Loucy (cell line): ENCODE measurements around the gene ID1.
A peak's percentile ranks its signal among the peaks of the same experiment; 100 is the strongest.
"Not testable (repeated sequence)": the region's sequence is repeated elsewhere in the genome, so short reads cannot be mapped to it uniquely, and the experiment has no call there.

Source experiments
- H2AFZ ChIP-seq: fragments of 200-600 bp; sonication (generic); 2 replicates; pipeline ENCODE4 v1.6.0; 2016; ENCODE audit warnings: antibody characterized with exemption, mild to moderate bottlenecking, low read length, moderate library complexity
- H3F3A ChIP-seq: fragments of 200-600 bp; 2 replicates; pipeline ENCODE4 v1.6.0; 2016; ENCODE audit warnings: antibody characterized with exemption, low read depth, mild to moderate bottlenecking
- H3K27me3 ChIP-seq: fragments of 200-600 bp; sonication (generic); 2 replicates; pipeline ENCODE4 v1.6.1; 2014; ENCODE audit warnings: low read length, mild to moderate bottlenecking; ENCODE audit not compliant: insufficient read depth, poor library complexity, severe bottlenecking
- H3K36me3 ChIP-seq: fragments of 200-600 bp; sonication (generic); 2 replicates; pipeline ENCODE4 v1.6.1; 2016; ENCODE audit warnings: low read length; ENCODE audit not compliant: insufficient read depth
- H3K4me1 ChIP-seq: fragments of 200-600 bp; sonication (generic); 2 replicates; pipeline ENCODE4 v1.5.1; 2014; ENCODE audit warnings: low read length, mild to moderate bottlenecking; ENCODE audit not compliant: insufficient read depth, poor library complexity, severe bottlenecking
- H3K4me2 ChIP-seq: fragments of 200-600 bp; sonication (generic); 2 replicates; pipeline ENCODE4 v1.6.0; 2014; ENCODE audit warnings: antibody characterized with exemption, low read length, low read depth, mild to moderate bottlenecking; ENCODE audit not compliant: poor library complexity, severe bottlenecking
- H3K4me3 ChIP-seq: fragments of 200-600 bp; sonication (generic); 2 replicates; pipeline ENCODE4 v1.5.1; 2014; ENCODE audit warnings: low read length, mild to moderate bottlenecking, mixed read lengths; ENCODE audit not compliant: poor library complexity, severe bottlenecking
- H3K79me2 ChIP-seq: fragments of 200-600 bp; sonication (generic); 2 replicates; pipeline ENCODE4 v1.6.1; 2014; ENCODE audit warnings: low read length; ENCODE audit not compliant: insufficient read depth
- H3K9ac ChIP-seq: fragments of 200-600 bp; sonication (generic); 2 replicates; pipeline ENCODE4 v1.6.0; 2014; ENCODE audit warnings: mild to moderate bottlenecking, low read depth, low read length, moderate library complexity; ENCODE audit not compliant: poor library complexity, severe bottlenecking
- H3K9me2 ChIP-seq: fragments of 200-600 bp; sonication (generic); replicated peaks from 2 replicates; pipeline ENCODE4 v1.6.1; 2016; ENCODE audit warnings: low read depth, low read length, mixed read lengths
- H3K9me3 ChIP-seq: fragments of 200-600 bp; sonication (generic); 2 replicates; pipeline ENCODE4 v1.6.1; 2014; ENCODE audit warnings: mild to moderate bottlenecking, antibody characterized with exemption, low read length, low read depth; ENCODE audit not compliant: insufficient read depth
- H4K20me1 ChIP-seq: fragments of 200-600 bp; sonication (generic); 2 replicates; pipeline ENCODE4 v1.6.0; 2014; ENCODE audit warnings: antibody characterized with exemption, low read length, mild to moderate bottlenecking; ENCODE audit not compliant: insufficient read depth, poor library complexity, severe bottlenecking
- EZH2phosphoT487 ChIP-seq: fragments of 200-600 bp; IDR thresholded peaks from 2 replicates; pipeline ENCODE4 v1.6.1; 2018; ENCODE audit warnings: antibody characterized with exemption, mild to moderate bottlenecking, moderate library complexity, borderline replicate concordance
- TF ChIP-seq, protein P1 (sequence below): fragments of 200-600 bp; sonication (generic); conservative IDR thresholded peaks from 2 replicates; pipeline ENCODE4 v1.5.1; 2014; ENCODE audit warnings: mild to moderate bottlenecking, antibody characterized with exemption, low read length

The ID1 gene

GRCh38 chr20:31617432-31618104 lies 12.5 kb downstream of the ID1 start:
- no peaks in the 10 kb centered on the region for H3K36me3 ChIP-seq
- no peaks in the 10 kb centered on the region for H3K27me3 ChIP-seq
- H3K9me3 ChIP-seq, result no peaks in the 10 kb centered on the region
- H4K20me1 ChIP-seq, result no peaks in the 10 kb centered on the region
- no peaks in the 10 kb centered on the region for H3K79me2 ChIP-seq
- peaks cover 10% of the 10 kb centered on the region for H3K4me1 ChIP-seq
- no peak overlapping the region for H3K4me3 ChIP-seq
- peak overlapping the region; percentile 31 for H3K4me2 ChIP-seq
- TF ChIP-seq, protein P1, sequence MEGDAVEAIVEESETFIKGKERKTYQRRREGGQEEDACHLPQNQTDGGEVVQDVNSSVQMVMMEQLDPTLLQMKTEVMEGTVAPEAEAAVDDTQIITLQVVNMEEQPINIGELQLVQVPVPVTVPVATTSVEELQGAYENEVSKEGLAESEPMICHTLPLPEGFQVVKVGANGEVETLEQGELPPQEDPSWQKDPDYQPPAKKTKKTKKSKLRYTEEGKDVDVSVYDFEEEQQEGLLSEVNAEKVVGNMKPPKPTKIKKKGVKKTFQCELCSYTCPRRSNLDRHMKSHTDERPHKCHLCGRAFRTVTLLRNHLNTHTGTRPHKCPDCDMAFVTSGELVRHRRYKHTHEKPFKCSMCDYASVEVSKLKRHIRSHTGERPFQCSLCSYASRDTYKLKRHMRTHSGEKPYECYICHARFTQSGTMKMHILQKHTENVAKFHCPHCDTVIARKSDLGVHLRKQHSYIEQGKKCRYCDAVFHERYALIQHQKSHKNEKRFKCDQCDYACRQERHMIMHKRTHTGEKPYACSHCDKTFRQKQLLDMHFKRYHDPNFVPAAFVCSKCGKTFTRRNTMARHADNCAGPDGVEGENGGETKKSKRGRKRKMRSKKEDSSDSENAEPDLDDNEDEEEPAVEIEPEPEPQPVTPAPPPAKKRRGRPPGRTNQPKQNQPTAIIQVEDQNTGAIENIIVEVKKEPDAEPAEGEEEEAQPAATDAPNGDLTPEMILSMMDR, result no peak
- TF ChIP-seq EZH2phosphoT487, result no peak
- no peaks in the 10 kb centered on the region for H3F3A ChIP-seq
- H3K9ac ChIP-seq, result peak overlapping the region; percentile 33
- H3K9me2 ChIP-seq, result no peaks in the 10 kb centered on the region
- peak overlapping the region; percentile 77 for H2AFZ ChIP-seq

- H2AFZ ChIP-seq, result no peak overlapping the region
- peaks cover 10% of the 10 kb centered on the region for H3K4me1 ChIP-seq
- no peaks in the 10 kb centered on the region for H3F3A ChIP-seq
- no peak overlapping the region for H3K4me3 ChIP-seq
- no peaks in the 10 kb centered on the region for H3K79me2 ChIP-seq
- no peaks in the 10 kb centered on the region for H3K27me3 ChIP-seq
- H3K9me3 ChIP-seq, result no peaks in the 10 kb centered on the region
- TF ChIP-seq EZH2phosphoT487, result no peak
- TF ChIP-seq, protein P1, result no peak
- H4K20me1 ChIP-seq, result no peaks in the 10 kb centered on the region
- no peak overlapping the region for H3K4me2 ChIP-seq
- H3K9ac ChIP-seq, result no peak overlapping the region
- H3K36me3 ChIP-seq, result no peaks in the 10 kb centered on the region
- H3K9me2 ChIP-seq, result no peaks in the 10 kb centered on the region
These were observed 15.2 kb downstream of the ID1 start for GRCh38 chr20:31620246-31620645.

GRCh38 chr20:31623123-31623505 lies 18.0 kb downstream of the ID1 start:
- H3K4me3 ChIP-seq, H3K27me3 ChIP-seq, H2AFZ ChIP-seq: not testable (repeated sequence)

DNA sequence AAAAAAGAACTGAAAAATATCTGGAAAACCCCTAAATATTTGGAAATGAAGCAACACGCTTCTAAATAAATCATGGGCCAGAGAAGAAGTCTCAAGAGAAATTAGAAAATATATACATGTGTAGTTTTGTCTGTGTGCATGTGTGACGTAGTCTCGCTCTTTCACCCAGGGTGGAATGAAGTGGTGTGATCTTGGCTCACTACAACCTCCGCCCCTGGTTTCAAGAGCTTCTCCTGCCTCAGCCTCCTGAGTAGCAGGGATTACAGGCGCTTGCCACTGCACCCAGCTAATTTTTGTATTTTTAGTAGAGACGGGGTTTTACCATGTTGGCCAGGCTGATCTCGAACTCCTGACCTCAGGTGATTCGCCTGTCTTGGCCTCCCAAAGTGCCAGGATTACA lies 21.4 kb downstream of the ID1 start:
- not testable (repeated sequence) for H3K79me2 ChIP-seq, H3K4me3 ChIP-seq, H3K27me3 ChIP-seq, H2AFZ ChIP-seq, H4K20me1 ChIP-seq, H3K9ac ChIP-seq, H3K36me3 ChIP-seq, H3K9me3 ChIP-seq, H3F3A ChIP-seq, H3K9me2 ChIP-seq, H3K4me1 ChIP-seq, H3K4me2 ChIP-seq

More at GRCh38 chr20:31623123-31623505, 18.0 kb downstream of the ID1 start:
- not testable (repeated sequence) for H3K9me3 ChIP-seq, H3F3A ChIP-seq, H4K20me1 ChIP-seq, H3K9me2 ChIP-seq, H3K9ac ChIP-seq, H3K4me1 ChIP-seq, H3K79me2 ChIP-seq, H3K36me3 ChIP-seq, H3K4me2 ChIP-seq

DNA sequence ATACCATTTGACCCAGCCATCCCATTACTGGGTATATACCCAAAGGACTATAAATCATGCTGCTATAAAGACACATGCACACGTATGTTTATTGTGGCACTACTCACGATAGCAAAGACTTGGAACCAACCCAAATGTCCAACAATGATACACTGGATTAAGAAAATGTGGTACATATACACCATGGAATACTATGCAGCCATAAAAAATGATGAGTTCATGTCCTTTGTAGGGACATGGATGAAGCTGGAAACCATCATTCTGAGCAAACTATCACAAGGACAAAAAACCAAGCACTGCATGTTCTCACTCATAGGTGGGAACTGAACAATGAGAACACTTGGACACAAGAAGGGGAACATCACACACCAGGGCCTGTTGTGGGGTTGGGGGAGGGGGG lies 23.0 kb downstream of the ID1 start:
- H3K9me3 ChIP-seq, H3F3A ChIP-seq, H3K27me3 ChIP-seq, H3K36me3 ChIP-seq, H3K4me2 ChIP-seq, H3K4me1 ChIP-seq, H3K9me2 ChIP-seq, H2AFZ ChIP-seq, H4K20me1 ChIP-seq, H3K4me3 ChIP-seq, H3K9ac ChIP-seq, H3K79me2 ChIP-seq: not testable (repeated sequence)
